Retina (tissue), 1 donor: Measurements from ENCODE around the gene CCDC61.
A peak's percentile ranks its signal among the peaks of the same experiment; 100 is the strongest.

Experiments
- DNase-seq: peaks from one replicate; pipeline ENCODE4 v3.0.0-alpha.2; 2016

The CCDC61 gene, protein sequence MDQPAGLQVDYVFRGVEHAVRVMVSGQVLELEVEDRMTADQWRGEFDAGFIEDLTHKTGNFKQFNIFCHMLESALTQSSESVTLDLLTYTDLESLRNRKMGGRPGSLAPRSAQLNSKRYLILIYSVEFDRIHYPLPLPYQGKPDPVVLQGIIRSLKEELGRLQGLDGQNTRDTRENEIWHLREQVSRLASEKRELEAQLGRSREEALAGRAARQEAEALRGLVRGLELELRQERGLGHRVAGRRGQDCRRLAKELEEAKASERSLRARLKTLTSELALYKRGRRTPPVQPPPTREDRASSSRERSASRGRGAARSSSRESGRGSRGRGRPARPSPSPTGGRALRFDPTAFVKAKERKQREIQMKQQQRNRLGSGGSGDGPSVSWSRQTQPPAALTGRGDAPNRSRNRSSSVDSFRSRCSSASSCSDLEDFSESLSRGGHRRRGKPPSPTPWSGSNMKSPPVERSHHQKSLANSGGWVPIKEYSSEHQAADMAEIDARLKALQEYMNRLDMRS

GRCh38 chr19:45994998-45995714 lies at the start of gene CCDC61:
Gene CCDC61 (plus strand): TSS chr19:45995467. CDS start chr19:46003019, 7,552 bp downstream.
- peak; percentile 100 for DNase-seq

DNA sequence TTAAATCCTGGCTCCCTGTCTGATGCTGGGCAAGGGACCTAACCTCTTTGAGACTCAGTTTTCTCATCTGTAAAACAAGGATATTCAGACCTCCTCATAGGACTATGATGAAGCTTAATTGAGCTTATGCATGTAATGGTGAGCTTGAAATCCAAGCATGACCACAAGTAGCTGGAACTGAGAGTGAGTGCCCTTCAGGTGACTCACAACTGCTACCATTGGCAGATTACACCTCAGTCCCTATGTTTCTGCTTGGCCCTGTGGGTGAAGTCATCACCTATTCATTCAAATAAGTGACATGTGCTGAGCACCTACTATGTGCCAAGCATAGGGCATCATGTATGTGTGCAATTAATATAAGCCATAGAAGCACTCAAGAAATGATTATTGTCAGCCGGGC lies 47.3 kb upstream of the CCDC61 start:
- DNase-seq = no peak

DNA sequence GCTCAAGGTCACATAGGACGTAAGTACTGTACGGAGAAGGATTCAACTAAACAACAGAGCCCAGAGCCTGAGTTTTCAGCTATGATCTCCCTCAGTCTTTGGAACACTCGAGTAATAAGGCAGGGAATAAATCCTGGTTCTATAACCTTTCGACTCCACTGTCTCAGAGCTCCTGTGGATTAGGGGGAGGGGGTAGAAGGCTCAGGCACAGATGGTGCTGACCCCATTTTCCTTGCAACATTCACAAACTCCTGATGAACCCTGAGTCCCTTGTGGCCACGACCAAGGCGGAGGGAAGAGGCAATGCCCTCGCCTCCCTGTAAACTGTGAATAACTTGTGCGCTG lies 43.0 kb upstream of the CCDC61 start:
- DNase-seq = no peak

DNA sequence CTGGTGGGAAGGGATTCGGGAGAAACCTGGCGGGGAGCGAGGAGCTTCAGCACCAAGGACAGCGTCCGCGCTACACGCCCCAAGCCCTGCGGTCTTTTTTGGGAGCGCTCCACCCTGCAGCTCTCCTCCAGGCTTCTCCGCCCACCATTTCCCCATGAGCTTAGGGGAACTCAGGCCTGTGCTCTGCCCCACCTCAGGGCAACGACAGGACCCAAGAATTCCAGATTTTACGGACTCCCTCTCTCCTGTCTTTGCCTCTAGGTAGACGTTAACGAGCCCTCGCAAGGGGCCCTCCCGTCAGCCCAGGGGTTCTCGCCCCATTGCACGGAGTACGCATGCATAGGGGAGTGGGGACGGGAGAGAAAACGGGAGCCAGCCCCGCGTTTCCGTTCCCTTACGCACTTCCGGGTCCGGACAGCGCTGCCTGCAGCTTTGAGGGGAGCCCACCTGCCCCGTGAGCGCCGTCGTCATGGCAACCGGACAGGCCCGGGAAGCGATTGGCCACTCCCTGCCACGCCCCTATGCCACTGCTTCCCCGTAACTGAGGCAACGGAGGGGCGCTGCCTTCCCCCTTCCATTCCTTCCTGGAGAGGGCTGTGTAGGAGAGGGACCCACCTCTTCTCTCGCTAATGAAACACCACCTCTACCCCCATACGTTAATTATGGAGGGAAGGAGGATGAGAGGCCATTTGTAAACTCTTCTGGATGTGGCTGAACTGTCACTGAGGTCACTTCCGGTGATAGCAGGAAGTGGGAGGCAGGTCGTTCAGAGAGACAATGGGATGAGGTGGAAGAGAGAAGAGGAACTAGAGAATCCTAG lies 42.4 kb upstream of the CCDC61 start:
- DNase-seq = peak; percentile 82

GRCh38 chr19:45953676-45954075 lies 41.6 kb upstream of the CCDC61 start:
- no peak for DNase-seq

- DNase-seq = peak; percentile 91
These were observed 41.1 kb upstream of the CCDC61 start for GRCh38 chr19:45954156-45954555.

DNA sequence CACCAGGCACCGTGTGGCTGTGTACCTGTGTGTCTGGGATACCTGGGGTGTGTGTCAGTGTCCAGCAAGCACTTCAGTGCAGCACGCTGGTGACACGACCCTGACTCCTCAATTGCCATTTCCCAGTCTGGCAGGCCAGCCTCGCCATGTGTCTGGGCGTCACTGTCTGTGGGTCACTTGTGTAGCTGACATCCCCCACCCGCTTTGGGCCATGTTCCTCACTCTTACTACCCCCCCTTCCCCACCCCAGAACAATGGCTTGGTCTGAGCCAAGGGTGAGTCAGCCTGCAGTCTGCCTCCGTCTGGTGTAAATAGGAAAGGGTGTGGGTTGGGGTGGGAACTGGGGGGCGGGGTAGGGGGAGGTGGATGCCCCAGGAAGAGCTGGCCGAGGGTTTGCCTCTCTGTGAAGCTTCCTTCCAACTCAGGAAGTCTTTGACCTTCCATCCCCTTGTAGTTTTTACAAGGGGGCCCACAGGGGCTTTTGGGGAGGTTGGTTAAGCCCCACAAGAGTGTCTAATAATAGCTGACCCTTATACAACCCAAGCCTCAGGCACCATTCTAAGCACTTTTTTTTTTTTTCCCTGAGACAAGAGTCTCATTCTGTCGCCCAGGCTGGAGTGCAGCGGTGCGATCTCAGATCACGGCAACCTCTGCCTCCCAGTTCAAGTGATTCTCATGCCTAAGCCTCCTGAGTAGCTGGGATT lies 39.2 kb upstream of the CCDC61 start:
- no peak for DNase-seq

GRCh38 chr19:45958320-45958719 lies 36.9 kb upstream of the CCDC61 start:
- no peak for DNase-seq

DNA sequence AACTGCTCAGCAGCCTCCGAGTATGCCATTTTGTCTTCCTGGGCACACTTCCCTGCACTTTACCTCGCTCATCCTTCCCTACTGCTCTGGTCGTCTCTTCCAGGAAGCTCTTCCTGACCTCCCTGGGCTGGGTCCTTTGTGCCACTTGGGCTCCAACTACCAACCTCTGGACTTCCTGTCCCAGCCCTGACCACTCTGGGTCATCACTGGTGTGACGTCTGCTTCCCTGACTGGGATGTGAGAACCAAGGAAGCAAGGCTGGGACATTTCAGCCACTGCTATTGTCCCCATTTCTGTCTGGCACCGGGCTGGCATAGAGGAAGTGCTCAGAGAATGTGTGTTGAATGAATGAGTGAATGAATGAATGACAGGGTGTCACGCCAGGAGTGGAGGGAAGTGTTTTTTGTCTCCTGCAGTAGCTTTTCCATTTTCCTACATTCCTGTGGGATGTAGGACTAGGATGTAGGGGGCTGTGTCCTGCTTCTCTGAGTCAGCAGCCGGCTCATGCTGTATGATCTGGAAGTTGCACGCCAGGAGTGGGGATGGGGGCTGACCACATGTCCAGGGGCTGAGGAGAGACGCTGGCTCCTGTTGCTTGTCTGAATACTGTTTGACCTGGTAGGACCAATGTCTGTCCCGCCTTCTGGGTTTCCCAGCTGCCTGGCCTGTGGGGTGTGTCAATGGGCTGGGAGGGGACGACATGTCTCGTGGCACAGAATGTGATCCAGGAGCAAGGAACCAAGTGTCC lies 36.3 kb upstream of the CCDC61 start:
- DNase-seq = no peak

GRCh38 chr19:45959517-45960025 lies 35.7 kb upstream of the CCDC61 start:
- DNase-seq = no peak

DNA sequence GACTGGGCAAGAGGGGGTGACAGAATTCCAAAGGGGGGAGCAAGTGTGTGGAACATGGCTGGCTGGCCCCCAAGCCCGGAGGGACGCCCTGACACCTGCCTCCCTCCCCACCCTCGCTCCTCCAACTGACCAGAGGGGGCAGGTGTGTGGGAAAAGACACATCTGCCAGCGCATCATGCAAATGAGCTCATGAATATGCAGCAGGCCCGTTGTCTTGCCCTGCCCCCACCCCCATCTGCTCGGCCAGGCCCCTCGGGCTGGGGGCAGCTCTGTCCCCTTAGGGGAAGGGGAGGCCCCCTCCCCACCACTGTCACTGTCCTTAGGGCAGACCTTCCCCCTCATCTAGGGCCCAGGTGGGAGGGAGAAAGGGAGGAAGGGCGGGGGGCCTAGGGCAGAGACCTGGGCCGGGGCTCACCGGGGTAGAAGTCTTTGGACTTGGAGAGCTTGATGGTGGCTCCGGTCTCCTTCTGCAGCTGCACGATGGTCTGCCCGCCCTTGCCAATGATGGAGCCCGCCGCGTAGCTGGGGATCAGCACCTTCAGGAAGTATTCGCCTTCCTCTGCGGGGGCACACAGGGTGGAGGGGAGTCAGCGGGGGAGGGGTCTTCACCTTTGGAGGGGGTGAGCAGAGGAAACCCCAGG lies 34.6 kb upstream of the CCDC61 start:
- DNase-seq = peak; percentile 47

DNA sequence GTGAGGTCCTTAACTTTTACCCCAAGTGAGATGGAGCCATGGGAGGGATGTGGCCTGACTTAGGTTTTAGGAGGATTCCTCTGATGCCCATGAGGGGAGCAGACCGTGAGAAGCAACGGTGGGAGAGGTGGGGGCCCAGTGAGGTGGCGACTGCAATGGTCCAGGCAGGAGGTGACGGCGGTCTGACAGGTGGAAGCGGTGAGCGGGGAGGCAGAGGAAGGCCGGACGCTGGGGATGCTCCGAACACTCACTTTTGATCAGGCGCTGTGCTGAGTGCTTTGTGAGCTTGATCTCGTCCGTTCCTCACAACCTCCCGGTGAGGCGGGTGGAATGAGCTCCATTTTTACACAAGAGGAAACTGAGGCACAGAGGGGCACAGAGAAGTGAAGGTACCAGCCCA lies 33.2 kb upstream of the CCDC61 start:
- DNase-seq = no peak

- no peak for DNase-seq
These were observed 28.0 kb upstream of the CCDC61 start for GRCh38 chr19:45967246-45967645.

- DNase-seq = no peak
These were observed 26.6 kb upstream of the CCDC61 start for GRCh38 chr19:45968626-45969025.

DNA sequence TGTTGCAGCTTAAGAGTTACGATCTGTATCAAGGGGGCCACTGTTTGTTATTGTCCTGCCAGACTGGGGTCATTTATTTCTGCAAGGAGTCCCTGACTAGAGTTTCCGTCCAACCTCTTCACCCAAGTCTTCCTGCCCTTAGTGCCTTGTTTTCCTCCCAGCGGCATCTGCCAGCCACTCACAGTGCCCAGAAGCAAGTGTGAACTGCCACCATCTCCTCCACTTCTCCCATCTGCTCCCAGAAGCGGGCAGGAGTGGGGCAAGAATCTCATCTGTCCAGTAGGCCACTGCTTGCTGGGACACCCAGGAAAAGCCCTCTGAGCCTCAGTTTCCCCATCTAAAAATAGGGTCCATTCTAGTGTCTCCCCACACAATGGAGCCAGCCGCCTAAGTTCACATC lies 25.6 kb upstream of the CCDC61 start:
- no peak for DNase-seq

DNA sequence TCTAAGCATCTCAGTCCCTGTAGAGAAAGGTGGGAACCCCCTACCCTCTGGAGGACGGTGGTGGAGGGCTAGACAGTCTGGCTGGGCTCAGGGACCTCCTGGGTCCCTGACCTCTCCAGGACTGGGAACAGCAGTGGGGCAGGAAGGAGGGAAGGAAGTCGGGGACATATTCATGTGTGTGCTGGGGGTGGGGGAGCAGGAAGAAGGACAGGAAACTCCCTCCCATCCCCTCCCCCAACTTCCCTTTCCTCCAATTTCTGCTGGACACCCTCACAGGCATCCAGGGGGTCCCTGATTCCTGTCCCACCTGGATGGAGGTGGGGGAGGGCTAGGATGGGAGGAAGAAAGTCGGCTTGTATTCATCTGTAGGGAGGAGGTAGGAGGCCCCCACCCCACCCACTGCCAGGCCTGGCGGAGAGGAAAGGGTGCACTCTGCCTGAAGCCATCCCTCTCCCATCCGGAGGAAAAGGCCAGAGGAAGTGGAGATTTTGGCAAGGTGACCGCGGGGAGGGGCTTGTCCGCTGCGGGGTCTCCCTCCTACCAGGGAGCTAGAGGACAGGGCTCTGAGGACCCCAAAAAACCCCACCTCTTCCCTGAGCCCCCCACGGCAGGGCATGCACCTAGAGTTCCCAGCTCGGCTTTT lies 23.9 kb upstream of the CCDC61 start:
- no peak for DNase-seq

DNA sequence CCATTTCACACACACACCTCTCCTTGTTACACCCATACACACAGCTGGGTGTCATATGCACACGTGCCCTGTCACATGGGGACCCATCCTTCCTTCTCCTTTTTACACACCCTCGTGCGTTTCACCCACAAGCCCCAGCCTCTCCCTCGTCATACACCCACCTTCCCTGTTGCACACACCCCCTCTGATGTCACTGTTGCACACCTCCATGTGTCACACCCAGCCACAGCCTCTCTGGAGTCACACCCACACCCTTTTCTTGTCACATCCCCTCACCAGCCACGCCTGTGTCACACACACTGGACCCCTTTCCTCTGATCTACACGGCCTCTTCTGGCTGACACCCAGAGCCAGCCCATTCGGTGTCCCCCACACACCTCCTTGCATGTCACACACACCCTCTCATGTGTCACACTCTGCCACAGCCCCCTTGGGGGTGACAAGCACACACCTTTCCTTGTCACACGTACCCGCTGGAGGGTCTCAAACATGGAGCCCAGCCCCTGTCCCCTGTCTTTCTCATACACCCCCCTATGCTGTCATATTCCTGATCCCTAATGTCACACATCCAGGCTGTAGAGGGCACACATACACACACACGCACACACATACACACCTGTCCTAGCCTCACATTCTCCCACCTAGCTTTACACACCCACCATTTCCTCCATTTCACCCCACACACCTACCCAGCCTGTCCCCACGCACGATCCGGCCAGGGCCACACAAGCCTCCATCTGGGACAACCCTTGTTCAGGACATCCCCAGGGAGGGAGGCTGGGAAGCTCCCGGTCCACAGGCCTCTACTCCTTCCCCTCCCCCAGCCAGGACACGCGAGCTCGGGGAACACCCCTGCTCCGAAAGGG lies 23.0 kb upstream of the CCDC61 start:
- DNase-seq = peak; percentile 50

GRCh38 chr19:45972947-45973540 lies 22.2 kb upstream of the CCDC61 start:
- no peak for DNase-seq
